Natural killer cell (primary cell): ENCODE results near the gene APOBEC3H. TPM values are rescaled to one million over a fixed set of nuclear protein-coding genes. Genes with fewer than 3 reads are reported as not detected.
A peak's percentile ranks its signal among the peaks of the same experiment; 100 is the strongest.

Experiments used
- ATAC-seq, 3 donors: fragments of 150-1000 bp in 2 of 3; fragments of 200-7000 bp in 1 of 3; cut with Tn5 transposase; 1 replicate in 1 of 3; 2 replicates in 2 of 3; pipeline ENCODE4 v1.10.0; 2021; ENCODE audit warnings: mild to moderate bottlenecking in 2 of 3, moderate library complexity in 2 of 3
- DNase-seq, 2 donors: peaks; one replicate each; pipeline versions ENCODE4 v3.0.0 to v3.0.0-alpha.2; 2013 to 2021; ENCODE audit warnings: mixed read lengths in 1 of 2
- H3K27ac ChIP-seq: one replicate; pipeline ENCODE4 v1.5.1; 2013; ENCODE audit warnings: mild to moderate bottlenecking, low read length
- H3K27me3 ChIP-seq: one replicate; pipeline ENCODE4 v1.6.1; 2013; ENCODE audit warnings: low read length; ENCODE audit not compliant: control insufficient read depth, insufficient read depth
- H3K36me3 ChIP-seq: one replicate; pipeline ENCODE4 v1.6.1; 2013; ENCODE audit warnings: low read length; ENCODE audit not compliant: control insufficient read depth, insufficient read depth
- H3K4me1 ChIP-seq: one replicate; pipeline ENCODE4 v1.6.1; 2013; ENCODE audit warnings: low read length; ENCODE audit not compliant: control insufficient read depth, insufficient read depth
- H3K4me3 ChIP-seq: one replicate; pipeline ENCODE4 v1.5.1; 2013; ENCODE audit warnings: low read length
- H3K9me3 ChIP-seq: one replicate; pipeline ENCODE4 v1.6.1; 2013; ENCODE audit warnings: low read length; ENCODE audit not compliant: control insufficient read depth, insufficient read depth
- H3K27ac Mint-ChIP-seq, 2 donors: one replicate each; pipeline ENCODE4 v1.8.0; 2022; ENCODE audit warnings: mild to moderate bottlenecking in 2 of 2, mixed read lengths in 2 of 2, moderate library complexity in 1 of 2
- H3K27me3 Mint-ChIP-seq, 2 donors: one replicate each; pipeline ENCODE4 v1.8.0; 2022; ENCODE audit warnings: low read depth in 2 of 2, mixed read lengths in 2 of 2
- H3K36me3 Mint-ChIP-seq: one replicate; pipeline ENCODE4 v1.8.0; 2022; ENCODE audit warnings: mixed read lengths
- H3K4me1 Mint-ChIP-seq, 2 donors: one replicate each; pipeline ENCODE4 v1.8.0; 2022; ENCODE audit warnings: mixed read lengths in 2 of 2
- H3K4me3 Mint-ChIP-seq: one replicate; pipeline ENCODE4 v1.8.0; 2022; ENCODE audit warnings: mild to moderate bottlenecking, moderate library complexity, mixed read lengths
- H3K9me3 Mint-ChIP-seq, 2 donors: one replicate each; pipeline ENCODE4 v1.8.0; 2022; ENCODE audit warnings: mixed read lengths in 2 of 2
- WGBS: methylation state at CpG from one replicate; pipeline ENCODE4 v1.1.7; 2013; ENCODE audit warnings: missing lambda C conversion rate; ENCODE audit not compliant: insufficient coverage; 5-methylcytosine and 5-hydroxymethylcytosine counted together
- intact Hi-C: fragments of 100-400 bp; cut with micrococcal nuclease; formaldehyde crosslinking; loops from one replicate; pipeline ENCODE4 v1.14.2; 2022
- total RNA-seq, 4 donors: library from RNA; stranded (reverse); fragments of 120-200 nt in 1 of 4; gene quantifications; one replicate each; pipeline versions ENCODE4 v1.2.3 to v1.2.4, GENCODE V29; 2013 to 2022
- TF ChIP-seq, protein P1 (sequence below): fragments of 200-600 bp; IDR thresholded peaks from one replicate; pipeline ENCODE4 v1.8.0; 2022; ENCODE audit warnings: antibody characterized with exemption

Gene APOBEC3H
- total RNA-seq, 3 donors from 2014 or later (not counting 1 experiment from before 2014, with no cell fraction given): 14.1 to 17.0 (median 14.6) TPM

DNA sequence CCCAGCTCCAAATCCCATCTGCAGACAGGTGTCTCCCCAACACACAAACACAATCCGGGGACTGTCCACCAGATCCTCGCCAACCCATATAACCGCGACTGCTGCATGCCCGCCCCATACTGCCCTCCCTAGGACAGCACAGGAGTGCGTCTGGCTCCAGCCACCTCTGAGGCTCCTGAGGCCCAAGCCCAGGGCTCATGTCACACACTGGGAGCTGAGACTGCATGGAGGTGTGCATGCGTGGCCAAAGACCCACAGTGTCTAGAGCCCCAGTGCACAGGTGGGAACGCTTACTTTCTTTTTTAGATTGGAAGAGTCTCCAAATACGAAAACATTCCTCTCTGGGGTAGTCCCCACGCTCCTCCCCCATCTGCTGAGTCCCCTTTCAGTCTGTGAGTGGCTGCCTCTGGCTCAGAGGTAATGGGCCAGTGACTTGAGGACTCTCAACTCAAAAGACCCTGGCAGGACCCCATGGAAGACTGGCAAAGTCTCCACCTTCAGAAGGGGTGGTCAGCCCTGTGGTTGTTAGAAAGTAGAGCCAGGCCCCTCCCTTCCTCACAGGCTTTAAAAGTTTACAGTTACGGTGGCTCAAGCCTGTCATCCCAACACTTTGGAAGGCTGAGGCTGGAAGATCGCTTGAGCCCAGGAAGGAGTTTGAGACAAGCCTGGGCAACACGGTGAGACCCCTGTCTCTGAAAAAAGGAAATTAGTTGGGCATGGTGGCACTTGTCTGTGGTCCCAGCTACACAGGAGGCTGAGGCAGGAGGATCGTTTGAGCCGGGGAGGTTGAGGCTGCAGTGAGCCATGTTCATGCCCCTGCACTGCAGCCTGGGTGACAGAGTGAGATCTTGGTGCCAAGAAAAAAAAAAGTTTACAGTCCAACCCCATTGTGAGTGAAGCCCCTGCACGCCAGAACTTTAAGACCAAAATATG is 53.1 kb downstream of the APOBEC3H start:
- Mint-ChIP-seq H3K27me3 (no peaks in the 10 kb centered on the region), H3K27ac (peak overlapping the region; percentile 84 to 98), H3K36me3 (no peaks in the 10 kb centered on the region), H3K4me1 (peaks cover 15 to 43% of the 10 kb centered on the region in 2 donors), H3K9me3 (no peaks in the 10 kb centered on the region), H3K4me3 (peak overlapping the region; percentile 78)
- H3K36me3 ChIP-seq: peaks cover 15% of the 10 kb centered on the region
- intact Hi-C loops: loop anchor here (5.0 kb wide), 1 partner anchor 278 kb away; the partner anchor contains the start of gene CBX6
- TF ChIP-seq, protein P1, sequence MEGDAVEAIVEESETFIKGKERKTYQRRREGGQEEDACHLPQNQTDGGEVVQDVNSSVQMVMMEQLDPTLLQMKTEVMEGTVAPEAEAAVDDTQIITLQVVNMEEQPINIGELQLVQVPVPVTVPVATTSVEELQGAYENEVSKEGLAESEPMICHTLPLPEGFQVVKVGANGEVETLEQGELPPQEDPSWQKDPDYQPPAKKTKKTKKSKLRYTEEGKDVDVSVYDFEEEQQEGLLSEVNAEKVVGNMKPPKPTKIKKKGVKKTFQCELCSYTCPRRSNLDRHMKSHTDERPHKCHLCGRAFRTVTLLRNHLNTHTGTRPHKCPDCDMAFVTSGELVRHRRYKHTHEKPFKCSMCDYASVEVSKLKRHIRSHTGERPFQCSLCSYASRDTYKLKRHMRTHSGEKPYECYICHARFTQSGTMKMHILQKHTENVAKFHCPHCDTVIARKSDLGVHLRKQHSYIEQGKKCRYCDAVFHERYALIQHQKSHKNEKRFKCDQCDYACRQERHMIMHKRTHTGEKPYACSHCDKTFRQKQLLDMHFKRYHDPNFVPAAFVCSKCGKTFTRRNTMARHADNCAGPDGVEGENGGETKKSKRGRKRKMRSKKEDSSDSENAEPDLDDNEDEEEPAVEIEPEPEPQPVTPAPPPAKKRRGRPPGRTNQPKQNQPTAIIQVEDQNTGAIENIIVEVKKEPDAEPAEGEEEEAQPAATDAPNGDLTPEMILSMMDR: no peak
- 91% methylated on average over 16 of the region's 16 CpGs for WGBS
- H3K27ac ChIP-seq: no peak overlapping the region
- peaks cover 68% of the 10 kb centered on the region for H3K4me1 ChIP-seq
- no peak for ATAC-seq
- no peaks in the 10 kb centered on the region for H3K9me3 ChIP-seq
- H3K27me3 ChIP-seq: peaks cover 3% of the 10 kb centered on the region
- no peak for DNase-seq
- no peak overlapping the region for H3K4me3 ChIP-seq

DNA sequence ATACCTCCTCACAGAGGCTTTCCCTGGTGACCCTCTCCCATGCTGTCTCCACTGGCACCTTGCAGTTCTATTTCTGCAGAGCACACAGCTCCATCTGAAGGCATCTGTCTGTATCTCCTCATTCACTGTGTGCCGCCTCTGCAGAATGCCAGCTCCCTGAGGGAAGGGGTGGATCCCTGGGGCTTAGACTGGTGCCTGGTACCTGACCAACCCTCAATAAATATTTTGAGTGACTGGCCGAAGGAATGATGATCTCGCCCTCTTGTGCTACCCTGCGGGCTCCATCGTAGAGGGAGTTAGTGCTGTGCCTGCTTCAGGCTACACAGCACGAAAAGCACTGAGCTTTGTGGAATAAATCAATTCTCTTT is 53.8 kb downstream of the APOBEC3H start:
- intact Hi-C loops: loop anchor here (5.0 kb wide), 1 partner anchor 279 kb away; the partner anchor contains the start of gene CBX6
- peak in 1 of 2 donors; percentile 35 for DNase-seq
- Mint-ChIP-seq H3K36me3 (no peaks in the 10 kb centered on the region), H3K4me3 (peak overlapping the region; percentile 78), H3K27ac (peak overlapping the region; percentile 84 to 98), H3K4me1 (peaks cover 15 to 42% of the 10 kb centered on the region in 2 donors), H3K9me3 (no peaks in the 10 kb centered on the region), H3K27me3 (no peaks in the 10 kb centered on the region)
- peaks cover 15% of the 10 kb centered on the region for H3K36me3 ChIP-seq
- no peak overlapping the region for H3K4me3 ChIP-seq
- H3K9me3 ChIP-seq: no peaks in the 10 kb centered on the region
- TF ChIP-seq, protein P1: no peak
- 98% methylated on average over 6 of the region's 6 CpGs for WGBS
- H3K27me3 ChIP-seq: peaks cover 3% of the 10 kb centered on the region
- peak overlapping the region; percentile 52 for H3K27ac ChIP-seq
- ATAC-seq: no peak
- peaks cover 67% of the 10 kb centered on the region for H3K4me1 ChIP-seq

DNA sequence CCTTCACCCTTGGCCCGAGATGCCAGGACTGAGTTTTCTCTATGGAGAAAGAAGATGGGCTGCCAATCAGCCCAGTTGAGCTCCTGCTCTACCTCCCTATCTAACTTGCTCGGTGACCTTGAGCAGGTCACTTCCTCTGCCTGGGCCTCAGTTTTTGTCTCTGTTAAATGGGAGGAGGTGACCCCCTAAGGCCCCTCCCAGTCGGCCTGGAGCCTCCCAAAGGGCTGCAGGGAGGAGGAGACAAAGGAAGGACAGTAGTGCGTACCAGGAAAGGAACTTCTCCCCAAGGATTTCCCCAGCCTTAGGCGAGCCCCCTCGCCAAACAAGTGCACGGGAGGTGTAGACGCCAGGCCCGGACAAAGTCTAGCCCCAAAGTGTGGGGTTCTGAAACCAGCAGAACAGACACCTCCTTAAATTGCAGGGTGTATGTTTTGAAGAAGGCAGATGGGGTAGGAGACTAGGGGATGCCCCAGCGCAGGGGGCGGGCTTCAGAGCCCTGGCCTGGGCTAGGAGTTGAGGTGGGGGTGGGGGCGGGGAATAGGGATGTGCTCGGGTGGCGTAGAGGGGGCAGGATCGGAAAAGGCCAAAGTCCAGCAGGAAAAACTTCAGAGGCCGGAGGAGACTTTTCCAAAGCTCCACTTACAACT is 54.4 kb downstream of the APOBEC3H start:
- Mint-ChIP-seq H3K4me3 (peak overlapping the region; percentile 78), H3K27ac (peak overlapping the region; percentile 84 to 98), H3K36me3 (no peaks in the 10 kb centered on the region), H3K27me3 (no peaks in the 10 kb centered on the region), H3K4me1 (peaks cover 15 to 36% of the 10 kb centered on the region in 2 donors), H3K9me3 (no peaks in the 10 kb centered on the region)
- TF ChIP-seq, protein P1: no peak
- H3K27ac ChIP-seq: peak overlapping the region; percentile 61
- peaks cover 60% of the 10 kb centered on the region for H3K4me1 ChIP-seq
- 94% methylated on average over 11 of the region's 16 CpGs for WGBS
- intact Hi-C loops: loop anchor here (5.0 kb wide), 1 partner anchor 279 kb away; the partner anchor contains the start of gene CBX6
- peak in 1 of 2 donors; percentile 57 for DNase-seq
- no peaks in the 10 kb centered on the region for H3K9me3 ChIP-seq
- peaks cover 3% of the 10 kb centered on the region for H3K27me3 ChIP-seq
- ATAC-seq: no peak
- peak overlapping the region; percentile 51 for H3K4me3 ChIP-seq
- peaks cover 15% of the 10 kb centered on the region for H3K36me3 ChIP-seq
